ENCODE results near the gene RALGPS1.

- TF ChIP-seq CTCF (IDR thresholded peaks at IDR 0.05) (no peak), POLR2A (IDR thresholded peaks at IDR 0.05) (no peak)
Observed at GRCh38 chr9:127029548-127029947, 115.0 kb downstream of the RALGPS1 start.

Measured in lower leg skin (tissue), 3 donors.